ENCODE data around the gene CD8B2.
"Not testable (repeated sequence)": the region's sequence is repeated elsewhere in the genome, so short reads cannot be mapped to it uniquely, and the experiment has no call there.

Gene CD8B2

GRCh38 chr2:106470658-106471057 is 16.5 kb upstream of the CD8B2 start:
- no CpG with 5 or more reads among the region's 4 CpGs for WGBS (ENCODE audit: extremely low coverage, insufficient coverage, insufficient read length)

GRCh38 chr2:106477647-106478046 is 9.5 kb upstream of the CD8B2 start:
- not testable (repeated sequence) for H3K18ac ChIP-seq (ENCODE audit: low read length); H3K27ac ChIP-seq (ENCODE audit: low read depth, low read length); H2AFZ ChIP-seq (ENCODE audit: insufficient read depth, low read length, poor library complexity); H2BK12ac ChIP-seq (ENCODE audit: low read length); H3K27me3 ChIP-seq (ENCODE audit: insufficient read depth, low read length); DNase-seq; H3K14ac ChIP-seq (ENCODE audit: low read length); H3K23ac ChIP-seq (ENCODE audit: low read length); H3K4ac ChIP-seq (ENCODE audit: low read depth, low read length); H3K79me2 ChIP-seq (ENCODE audit: control insufficient read depth, insufficient read depth, low read length, poor library complexity); H4K91ac ChIP-seq (ENCODE audit: low read depth, low read length); H2BK120ac ChIP-seq (ENCODE audit: insufficient read depth, low read length, poor library complexity); H3K9ac ChIP-seq (ENCODE audit: low read length); H3K36me3 ChIP-seq (ENCODE audit: control insufficient read depth in 1 of 2, insufficient read depth in 2 of 2, low read length in 2 of 2); H4K12ac ChIP-seq (ENCODE audit: low read depth, low read length); H3K4me1 ChIP-seq (ENCODE audit: control insufficient read depth in 1 of 2, insufficient read depth in 2 of 2, low read length in 2 of 2); H4K8ac ChIP-seq (ENCODE audit: low read depth, low read length); H2BK5ac ChIP-seq (ENCODE audit: low read depth, low read length, poor library complexity); H2AK5ac ChIP-seq (ENCODE audit: low read length); H3K9me3 ChIP-seq (ENCODE audit: insufficient read depth, low read depth, low read length); H3K4me2 ChIP-seq (ENCODE audit: low read length); H3K79me1 ChIP-seq (ENCODE audit: low read length); H3K4me3 ChIP-seq (ENCODE audit: low read depth, low read length)
- no CpG with 5 or more reads among the region's 4 CpGs for WGBS (ENCODE audit: extremely low coverage, insufficient coverage, insufficient read length)

More at GRCh38 chr2:106470658-106471057, 16.5 kb upstream of the CD8B2 start:
- not testable (repeated sequence) for H3K4me2 ChIP-seq (ENCODE audit: low read length); H3K36me3 ChIP-seq (ENCODE audit: control insufficient read depth in 1 of 2, insufficient read depth in 2 of 2, low read length in 2 of 2); H2AK5ac ChIP-seq (ENCODE audit: low read length); H3K23ac ChIP-seq (ENCODE audit: low read length); H4K91ac ChIP-seq (ENCODE audit: low read depth, low read length); H3K4me3 ChIP-seq (ENCODE audit: low read depth, low read length); H3K14ac ChIP-seq (ENCODE audit: low read length); H4K8ac ChIP-seq (ENCODE audit: low read depth, low read length); H3K79me1 ChIP-seq (ENCODE audit: low read length); H2BK120ac ChIP-seq (ENCODE audit: insufficient read depth, low read length, poor library complexity); H3K9me3 ChIP-seq (ENCODE audit: insufficient read depth, low read depth, low read length); H2BK5ac ChIP-seq (ENCODE audit: low read depth, low read length, poor library complexity); H3K27ac ChIP-seq (ENCODE audit: low read depth, low read length); H4K12ac ChIP-seq (ENCODE audit: low read depth, low read length); H3K79me2 ChIP-seq (ENCODE audit: control insufficient read depth, insufficient read depth, low read length, poor library complexity); H3K4me1 ChIP-seq (ENCODE audit: control insufficient read depth in 1 of 2, insufficient read depth in 2 of 2, low read length in 2 of 2); H3K4ac ChIP-seq (ENCODE audit: low read depth, low read length); DNase-seq; H3K27me3 ChIP-seq (ENCODE audit: insufficient read depth, low read length); H3K9ac ChIP-seq (ENCODE audit: low read length); H2AFZ ChIP-seq (ENCODE audit: insufficient read depth, low read length, poor library complexity); H2BK12ac ChIP-seq (ENCODE audit: low read length); H3K18ac ChIP-seq (ENCODE audit: low read length)

- H2BK12ac ChIP-seq (ENCODE audit: low read length); H3K36me3 ChIP-seq (ENCODE audit: control insufficient read depth in 1 of 2, insufficient read depth in 2 of 2, low read length in 2 of 2); H3K14ac ChIP-seq (ENCODE audit: low read length); H4K91ac ChIP-seq (ENCODE audit: low read depth, low read length); H2AFZ ChIP-seq (ENCODE audit: insufficient read depth, low read length, poor library complexity); H3K9me3 ChIP-seq (ENCODE audit: insufficient read depth, low read depth, low read length); H2BK5ac ChIP-seq (ENCODE audit: low read depth, low read length, poor library complexity); H3K9ac ChIP-seq (ENCODE audit: low read length); H3K79me2 ChIP-seq (ENCODE audit: control insufficient read depth, insufficient read depth, low read length, poor library complexity); H3K18ac ChIP-seq (ENCODE audit: low read length); H3K4me2 ChIP-seq (ENCODE audit: low read length); H3K4me1 ChIP-seq (ENCODE audit: control insufficient read depth in 1 of 2, insufficient read depth in 2 of 2, low read length in 2 of 2); H4K8ac ChIP-seq (ENCODE audit: low read depth, low read length); H3K27ac ChIP-seq (ENCODE audit: low read depth, low read length); DNase-seq; H3K4ac ChIP-seq (ENCODE audit: low read depth, low read length); H3K27me3 ChIP-seq (ENCODE audit: insufficient read depth, low read length); H2BK120ac ChIP-seq (ENCODE audit: insufficient read depth, low read length, poor library complexity); H2AK5ac ChIP-seq (ENCODE audit: low read length); H3K79me1 ChIP-seq (ENCODE audit: low read length); H4K12ac ChIP-seq (ENCODE audit: low read depth, low read length); H3K23ac ChIP-seq (ENCODE audit: low read length); H3K4me3 ChIP-seq (ENCODE audit: low read depth, low read length): not testable (repeated sequence)
- WGBS (ENCODE audit: extremely low coverage, insufficient coverage, insufficient read length): no CpG with 5 or more reads among the region's 1 CpG
Measured at GRCh38 chr2:106479563-106479962, 7.6 kb upstream of the CD8B2 start.

GRCh38 chr2:106487386-106488191 is 425 bp downstream of the CD8B2 start:
- WGBS (ENCODE audit: extremely low coverage, insufficient coverage, insufficient read length): no CpG with 5 or more reads among the region's 44 CpGs
- peak overlapping the region; percentile 56 for H3K4me2 ChIP-seq (ENCODE audit: low read length)
- not testable (repeated sequence) for H4K12ac ChIP-seq (ENCODE audit: low read depth, low read length)

More at GRCh38 chr2:106487386-106488191, 425 bp downstream of the CD8B2 start:
- Histone ChIP-seq H2AFZ (ENCODE audit: insufficient read depth, low read length, poor library complexity) (peak overlapping the region; percentile 63), H4K8ac (ENCODE audit: low read depth, low read length) (peak overlapping the region; percentile 28)
- not testable (repeated sequence) for H3K4me3 ChIP-seq (ENCODE audit: low read depth, low read length); H2BK5ac ChIP-seq (ENCODE audit: low read depth, low read length, poor library complexity); H2BK120ac ChIP-seq (ENCODE audit: insufficient read depth, low read length, poor library complexity); H3K14ac ChIP-seq (ENCODE audit: low read length); H3K79me1 ChIP-seq (ENCODE audit: low read length); DNase-seq; H3K4ac ChIP-seq (ENCODE audit: low read depth, low read length); H3K27ac ChIP-seq (ENCODE audit: low read depth, low read length); H3K27me3 ChIP-seq (ENCODE audit: insufficient read depth, low read length); H3K36me3 ChIP-seq (ENCODE audit: control insufficient read depth in 1 of 2, insufficient read depth in 2 of 2, low read length in 2 of 2); H3K4me1 ChIP-seq (ENCODE audit: control insufficient read depth in 1 of 2, insufficient read depth in 2 of 2, low read length in 2 of 2); H2BK12ac ChIP-seq (ENCODE audit: low read length); H3K23ac ChIP-seq (ENCODE audit: low read length); H3K9me3 ChIP-seq (ENCODE audit: insufficient read depth, low read depth, low read length); H4K91ac ChIP-seq (ENCODE audit: low read depth, low read length); H3K18ac ChIP-seq (ENCODE audit: low read length); H2AK5ac ChIP-seq (ENCODE audit: low read length); H3K9ac ChIP-seq (ENCODE audit: low read length); H3K79me2 ChIP-seq (ENCODE audit: control insufficient read depth, insufficient read depth, low read length, poor library complexity)
